Left ventricle myocardium superior (tissue), 1 donor: ENCODE data around the gene KIAA1328. TPM values are rescaled to one million over a fixed set of nuclear protein-coding genes. Genes with fewer than 3 reads are reported as not detected.
A peak's percentile ranks its signal among the peaks of the same experiment; 100 is the strongest.
"Not testable (repeated sequence)": the region's sequence is repeated elsewhere in the genome, so short reads cannot be mapped to it uniquely, and the experiment has no call there.

ENCODE experiments used
- ATAC-seq: fragments of 200-7000 bp; cut with Tn5 transposase; one replicate; pipeline ENCODE4 v1.9.1; 2020; ENCODE audit warnings: mild to moderate bottlenecking, moderate library complexity
- DNase-seq: peaks from one replicate; pipeline ENCODE4 v3.0.0-alpha.2; 2020
- intact Hi-C: fragments of 100-400 bp; cut with micrococcal nuclease; formaldehyde crosslinking; loops from one replicate; pipeline ENCODE4 v1.11.0; 2022
- long read RNA-seq: library from polyadenylated mRNA; unstranded; transcript quantifications from one replicate; pipeline ENCODE4 v2.0.0, GENCODE V29; 2021
- total RNA-seq: library from RNA; stranded (reverse); fragmentation: NEBNext Ultra II Directional; extraction: Animal tissue kit (Norgen Biotek cat#: 25700); gene quantifications from one replicate; pipeline ENCODE4 v1.2.1, GENCODE V29; 2021
- donor health status: DM: no; HTN: yes; CAD: no; lungs with severe emphysema.

KIAA1328 gene
- 3.4 TPM for total RNA-seq
- long read RNA-seq, partial matches to known transcripts = 0 of 1 reads
- long read RNA-seq, other reads (novel, unspliced or antisense) = 0 of 1 reads

- DNase-seq (peak; percentile 93), ATAC-seq (peak; percentile 98)
- intact Hi-C loops = no loop called here
Measured at GRCh38 chr18:36828630-36829361, at the start of gene KIAA1328, which contains the start of gene TPGS2. Gene KIAA1328 (plus strand): TSS chr18:36829127. CDS start chr18:36829139, 12 bp downstream. Gene TPGS2 (minus strand): TSS chr18:36829002. CDS start chr18:36828767, 235 bp downstream.

GRCh38 chr18:36780748-36781147 is 48.2 kb upstream of the KIAA1328 start:
- DNase-seq (no peak), ATAC-seq (no peak)
- intact Hi-C loops = no loop called here

- ATAC-seq = no peak
- intact Hi-C loops = no loop called here
Measured at GRCh38 chr18:36782710-36783109, 46.2 kb upstream of the KIAA1328 start.

GRCh38 chr18:36783792-36784191 is 45.1 kb upstream of the KIAA1328 start:
- ATAC-seq = no peak
- DNase-seq = no peak
- intact Hi-C loops = no loop called here

More at GRCh38 chr18:36782710-36783109, 46.2 kb upstream of the KIAA1328 start:
- no peak for DNase-seq

- intact Hi-C loops = no loop called here
- DNase-seq = peak; percentile 81
- ATAC-seq = peak; percentile 91
Measured at GRCh38 chr18:36786686-36787085, 42.2 kb upstream of the KIAA1328 start.

- DNase-seq = no peak
Measured at GRCh38 chr18:36792634-36793283, 36.2 kb upstream of the KIAA1328 start.

GRCh38 chr18:36798738-36799473 is 30.0 kb upstream of the KIAA1328 start:
- ATAC-seq (peak; percentile 17), DNase-seq (no peak)
- intact Hi-C loops = no loop called here

More at GRCh38 chr18:36792634-36793283, 36.2 kb upstream of the KIAA1328 start:
- intact Hi-C loops = no loop called here
- no peak for ATAC-seq

GRCh38 chr18:36805105-36805504 is 23.8 kb upstream of the KIAA1328 start:
- intact Hi-C loops = no loop called here
- DNase-seq (no peak), ATAC-seq (no peak)

GRCh38 chr18:36808681-36809080 is 20.2 kb upstream of the KIAA1328 start:
- no peak for ATAC-seq
- intact Hi-C loops = no loop called here
- DNase-seq = no peak

- no peak for DNase-seq
- intact Hi-C loops = no loop called here
- ATAC-seq = peak; percentile 83
Measured at GRCh38 chr18:36809590-36810381, 19.1 kb upstream of the KIAA1328 start.

GRCh38 chr18:36811430-36811829 is 17.5 kb upstream of the KIAA1328 start:
- DNase-seq (no peak), ATAC-seq (peak; percentile 6)
- intact Hi-C loops = no loop called here

GRCh38 chr18:36811955-36812354 is 17.0 kb upstream of the KIAA1328 start:
- ATAC-seq = no peak
- no peak for DNase-seq
- intact Hi-C loops = no loop called here

- intact Hi-C loops = no loop called here
- ATAC-seq = no peak
- no peak for DNase-seq
Measured at GRCh38 chr18:36812678-36813077, 16.2 kb upstream of the KIAA1328 start.

GRCh38 chr18:36813101-36813775 is 15.7 kb upstream of the KIAA1328 start:
- ATAC-seq = no peak
- intact Hi-C loops = no loop called here

GRCh38 chr18:36813824-36814223 is 15.1 kb upstream of the KIAA1328 start:
- intact Hi-C loops = no loop called here
- ATAC-seq = no peak
- no peak for DNase-seq

More at GRCh38 chr18:36813101-36813775, 15.7 kb upstream of the KIAA1328 start:
- no peak for DNase-seq

GRCh38 chr18:36814994-36815393 is 13.9 kb upstream of the KIAA1328 start:
- ATAC-seq = peak; percentile 74
- intact Hi-C loops = no loop called here

GRCh38 chr18:36816096-36816495 is 12.8 kb upstream of the KIAA1328 start:
- intact Hi-C loops, ATAC-seq, DNase-seq: not testable (repeated sequence)

More at GRCh38 chr18:36814994-36815393, 13.9 kb upstream of the KIAA1328 start:
- no peak for DNase-seq

GRCh38 chr18:36817039-36817438 is 11.9 kb upstream of the KIAA1328 start:
- ATAC-seq (peak; percentile 50), DNase-seq (no peak)
- intact Hi-C loops = no loop called here
